H9 (cell line): ENCODE measurements around the gene ERAL1. TPM values are rescaled to one million over a fixed set of nuclear protein-coding genes. Genes with fewer than 3 reads are reported as not detected.

Experiments used
- DNase-seq: peaks from one replicate; pipeline ENCODE4 v3.0.0-alpha.2; 2017
- H2AFZ ChIP-seq: one replicate; pipeline ENCODE4 v1.6.1; 2013; ENCODE audit warnings: mild to moderate bottlenecking, low read length, control low read depth, moderate library complexity
- H2AK5ac ChIP-seq: 2 replicates; pipeline ENCODE4 v1.6.1; 2013; ENCODE audit warnings: low read length, control low read depth, mixed read lengths; ENCODE audit not compliant: insufficient read length
- H2BK120ac ChIP-seq: one replicate; pipeline ENCODE4 v1.6.1; 2013; ENCODE audit warnings: low read depth, mild to moderate bottlenecking, low read length, control low read depth, inconsistent platforms; ENCODE audit not compliant: poor library complexity, severe bottlenecking
- H2BK12ac ChIP-seq: 2 replicates; pipeline ENCODE4 v1.6.1; 2013; ENCODE audit warnings: low read length, control low read depth, mixed read lengths, low read depth; ENCODE audit not compliant: insufficient read length
- H2BK15ac ChIP-seq: 2 replicates; pipeline ENCODE4 v1.6.1; 2013; ENCODE audit warnings: low read depth, low read length, control low read depth
- H2BK20ac ChIP-seq: one replicate; pipeline ENCODE4 v1.6.1; 2013; ENCODE audit warnings: low read depth, mild to moderate bottlenecking, low read length, control low read depth, inconsistent platforms; ENCODE audit not compliant: poor library complexity, severe bottlenecking
- H2BK5ac ChIP-seq: 2 replicates; pipeline ENCODE4 v1.6.1; 2013; ENCODE audit warnings: low read length, control low read depth, mixed read lengths; ENCODE audit not compliant: insufficient read length
- H3K14ac ChIP-seq: 2 replicates; pipeline ENCODE4 v1.6.1; 2013; ENCODE audit warnings: low read length, control low read depth; ENCODE audit not compliant: insufficient read depth
- H3K18ac ChIP-seq: 2 replicates; pipeline ENCODE4 v1.6.1; 2013; ENCODE audit warnings: low read depth, mild to moderate bottlenecking, mixed read lengths, low read length, control low read depth; ENCODE audit not compliant: insufficient read length
- H3K23ac ChIP-seq: 2 replicates; pipeline ENCODE4 v1.6.1; 2013; ENCODE audit warnings: low read length, control low read depth, mixed read lengths, low read depth; ENCODE audit not compliant: insufficient read length
- H3K23me2 ChIP-seq: 2 replicates; pipeline ENCODE4 v1.6.1; 2013; ENCODE audit warnings: low read depth, mild to moderate bottlenecking, mixed read lengths, low read length, control low read depth; ENCODE audit not compliant: insufficient read length, poor library complexity, severe bottlenecking
- H3K27ac ChIP-seq: 2 replicates; pipeline ENCODE4 v1.5.1; 2013; ENCODE audit warnings: low read length, control low read depth, mixed read lengths, low read depth; ENCODE audit not compliant: insufficient read length
- H3K27me3 ChIP-seq: 2 replicates; pipeline ENCODE4 v1.6.1; 2013; ENCODE audit warnings: low read length, control low read depth, inconsistent platforms; ENCODE audit not compliant: insufficient read depth
- H3K4ac ChIP-seq: 2 replicates; pipeline ENCODE4 v1.6.1; 2013; ENCODE audit warnings: low read depth, mild to moderate bottlenecking, control low read depth, inconsistent platforms, low read length, moderate library complexity
- H3K4me1 ChIP-seq: 2 replicates; pipeline ENCODE4 v1.6.1; 2013; ENCODE audit warnings: low read length, control low read depth, inconsistent platforms; ENCODE audit not compliant: insufficient read depth
- H3K4me2 ChIP-seq: 2 replicates; pipeline ENCODE4 v1.6.1; 2013; ENCODE audit warnings: low read length, control low read depth, mixed read lengths; ENCODE audit not compliant: insufficient read length, insufficient read depth
- H3K56ac ChIP-seq: 2 replicates; pipeline ENCODE4 v1.6.1; 2013; ENCODE audit warnings: low read depth, mild to moderate bottlenecking, mixed read lengths, low read length, control low read depth; ENCODE audit not compliant: insufficient read length
- H3K79me1 ChIP-seq: 2 replicates; pipeline ENCODE4 v1.6.1; 2013; ENCODE audit warnings: low read depth, mild to moderate bottlenecking, moderate library complexity, low read length, control low read depth, inconsistent platforms; ENCODE audit not compliant: insufficient read depth, poor library complexity, severe bottlenecking
- H3K79me2 ChIP-seq: 2 replicates; pipeline ENCODE4 v1.6.1; 2013; ENCODE audit warnings: low read length, control low read depth, inconsistent platforms; ENCODE audit not compliant: insufficient read depth
- H3K9ac ChIP-seq: 2 replicates; pipeline ENCODE4 v1.6.1; 2013; ENCODE audit warnings: low read length, control low read depth, mixed read lengths; ENCODE audit not compliant: insufficient read length; ENCODE audit errors: extremely low read depth
- H3K9me3 ChIP-seq: one replicate; pipeline ENCODE4 v1.6.1; 2013; ENCODE audit warnings: low read depth, low read length, inconsistent platforms; ENCODE audit not compliant: control insufficient read depth
- H3T11ph ChIP-seq: one replicate; pipeline ENCODE4 v1.6.1; 2013; ENCODE audit warnings: mild to moderate bottlenecking, low read length, control low read depth, inconsistent platforms
- H4K20me1 ChIP-seq: one replicate; pipeline ENCODE4 v1.6.1; 2013; ENCODE audit not compliant: control insufficient read depth, insufficient read length, insufficient read depth
- H4K5ac ChIP-seq: 2 replicates; pipeline ENCODE4 v1.6.1; 2013; ENCODE audit warnings: low read depth, mild to moderate bottlenecking, mixed read lengths, low read length, control low read depth; ENCODE audit not compliant: insufficient read length
- H4K8ac ChIP-seq: replicated peaks from 2 replicates; pipeline ENCODE4 v1.6.1; 2013; ENCODE audit warnings: low read length, control low read depth, mixed read lengths, low read depth; ENCODE audit not compliant: insufficient read length
- H4K91ac ChIP-seq: 2 replicates; pipeline ENCODE4 v1.6.1; 2013; ENCODE audit warnings: low read depth, mild to moderate bottlenecking, moderate library complexity, mixed read lengths, low read length, control low read depth; ENCODE audit not compliant: insufficient read length
- H3K27ac Mint-ChIP-seq, 3 experiments: 2 replicates in 2 of 3; 3 replicates in 1 of 3; pipeline ENCODE4 v1.8.0; 2020 to 2021; ENCODE audit warnings: mixed read lengths in 3 of 3, mild to moderate bottlenecking in 1 of 3, moderate library complexity in 1 of 3
- H3K27me3 Mint-ChIP-seq: 2 replicates; pipeline ENCODE4 v1.8.0; 2021; ENCODE audit warnings: low read depth, mild to moderate bottlenecking, moderate library complexity, mixed read lengths
- H3K36me3 Mint-ChIP-seq, 3 experiments: 2 replicates in 2 of 3; 3 replicates in 1 of 3; pipeline ENCODE4 v1.8.0; 2020 to 2021; ENCODE audit warnings: low read depth in 3 of 3, mixed read lengths in 3 of 3; ENCODE audit not compliant: insufficient read depth in 1 of 3
- H3K4me1 Mint-ChIP-seq, 2 experiments: 2 replicates each; pipeline ENCODE4 v1.8.0; 2020; ENCODE audit warnings: mixed read lengths in 2 of 2
- H3K4me3 Mint-ChIP-seq, 2 experiments: 2 replicates in 1 of 2; 3 replicates in 1 of 2; pipeline ENCODE4 v1.8.0; 2020 to 2021; ENCODE audit warnings: mild to moderate bottlenecking in 2 of 2, mixed read lengths in 2 of 2, moderate library complexity in 1 of 2
- H3K9me3 Mint-ChIP-seq, 2 experiments: 2 replicates in 1 of 2; 3 replicates in 1 of 2; pipeline ENCODE4 v1.8.0; 2020; ENCODE audit warnings: mild to moderate bottlenecking in 2 of 2, mixed read lengths in 2 of 2, moderate library complexity in 1 of 2
- CTCF ChIP-seq: fragments of 200-600 bp; sonication (generic); conservative IDR thresholded peaks from 3 replicates; pipeline ENCODE4 v1.8.0; 2021; ENCODE audit warnings: antibody characterized with exemption, mild to moderate bottlenecking
- WGBS: extraction: QIAGEN DNeasy Blood & Tissue Kit; methylation state at CpG from one replicate; pipeline ENCODE4 v1.1.7; 2013; ENCODE audit warnings: missing lambda C conversion rate, low lambda C conversion rate, mixed read lengths; ENCODE audit not compliant: insufficient read length; ENCODE audit errors: extremely low coverage; 5-methylcytosine and 5-hydroxymethylcytosine counted together
- total RNA-seq: library from RNA; stranded (reverse); gene quantifications from 2 replicates; pipeline ENCODE4 v1.2.1, GENCODE V29; 2021

ERAL1 gene
- total RNA-seq, 1 experiment from 2014 or later, result 67.8 TPM

- Histone ChIP-seq H2BK5ac (no peak overlapping the region), H3K23me2 (no peaks in the 10 kb centered on the region), H3K4ac (no peak overlapping the region), H3K79me2 (no peaks in the 10 kb centered on the region), H2BK20ac (no peak overlapping the region), H4K91ac (no peak overlapping the region), H2BK15ac (no peak overlapping the region), H3K4me2 (no peak overlapping the region), H3K4me1 (no peaks in the 10 kb centered on the region), H4K8ac (no peak overlapping the region), H3K23ac (no peak overlapping the region), H2BK12ac (no peak overlapping the region), H4K5ac (no peak overlapping the region), H2AFZ (no peak overlapping the region), H2AK5ac (no peak overlapping the region), H3K9ac (no peak overlapping the region), H3K18ac (no peak overlapping the region), H3K9me3 (no peaks in the 10 kb centered on the region), H3K27ac (no peak overlapping the region), H2BK120ac (no peak overlapping the region), H3K14ac (no peak overlapping the region), H3K27me3 (no peaks in the 10 kb centered on the region), H4K20me1 (no peaks in the 10 kb centered on the region), H3K56ac (no peak overlapping the region), H3T11ph (no peak overlapping the region), H3K79me1 (no peaks in the 10 kb centered on the region)
- Mint-ChIP-seq H3K4me3 (no peak overlapping the region), H3K36me3 (peaks cover 25 to 55% (median 51%) of the 10 kb centered on the region in 3 experiments; a peak in 6 of 7 replicates), H3K27me3 (peaks cover under 1% of the 10 kb centered on the region; the same call in 1 of the 2 replicates), H3K27ac (no peak overlapping the region), H3K4me1 (peaks cover 3 to 5% of the 10 kb centered on the region in 2 experiments), H3K9me3 (peaks cover 4 to 6% of the 10 kb centered on the region in 2 experiments; a peak in 3 of 5 replicates)
- WGBS, result no CpG with 5 or more reads among the region's 2 CpGs
- DNase-seq, result no peak
- no peak for TF ChIP-seq CTCF
These were observed 23.5 kb downstream of the ERAL1 start for GRCh38 chr17:28878158-28878910.
